ENCODE data around the gene ABHD1.
"Not testable (repeated sequence)": the region's sequence is repeated elsewhere in the genome, so short reads cannot be mapped to it uniquely, and the experiment has no call there.

The ABHD1 gene

GRCh38 chr2:27159271-27159670, 35.7 kb downstream of the ABHD1 start:
- in situ Hi-C loops (cut with MboI; ENCODE audit: low sequenced_read_pairs): no loop called here

GRCh38 chr2:27160191-27160590, 36.6 kb downstream of the ABHD1 start:
- in situ Hi-C loops (cut with MboI; ENCODE audit: low sequenced_read_pairs): no loop called here

GRCh38 chr2:27162151-27163121, 38.8 kb downstream of the ABHD1 start:
- in situ Hi-C loops (cut with MboI; ENCODE audit: low sequenced_read_pairs): no loop called here

- in situ Hi-C loops (cut with MboI; ENCODE audit: low sequenced_read_pairs): no loop called here
Measured at GRCh38 chr2:27164960-27165763, 41.5 kb downstream of the ABHD1 start.

GRCh38 chr2:27170581-27171337, 47.1 kb downstream of the ABHD1 start:
- in situ Hi-C loops (cut with MboI; ENCODE audit: low sequenced_read_pairs): no loop called here

- in situ Hi-C loops (cut with MboI; ENCODE audit: low sequenced_read_pairs): no loop called here
Measured at GRCh38 chr2:27171351-27171848, 47.8 kb downstream of the ABHD1 start.

GRCh38 chr2:27174638-27175037, 51.0 kb downstream of the ABHD1 start:
- in situ Hi-C loops (cut with MboI; ENCODE audit: low sequenced_read_pairs): no loop called here

GRCh38 chr2:27175330-27175729, 51.7 kb downstream of the ABHD1 start:
- in situ Hi-C loops (cut with MboI; ENCODE audit: low sequenced_read_pairs): no loop called here

GRCh38 chr2:27175781-27176180, 52.2 kb downstream of the ABHD1 start:
- in situ Hi-C loops (cut with MboI; ENCODE audit: low sequenced_read_pairs): not testable (repeated sequence)

- in situ Hi-C loops (cut with MboI; ENCODE audit: low sequenced_read_pairs): no loop called here
Measured at GRCh38 chr2:27177441-27178351, 54.1 kb downstream of the ABHD1 start.

GRCh38 chr2:27178469-27178868, 54.9 kb downstream of the ABHD1 start:
- in situ Hi-C loops (cut with MboI; ENCODE audit: low sequenced_read_pairs): no loop called here

- in situ Hi-C loops (cut with MboI; ENCODE audit: low sequenced_read_pairs): no loop called here
Measured at GRCh38 chr2:27179344-27180000, 55.9 kb downstream of the ABHD1 start.

Measured in HL-60/S4 (cell line).